HG02678 (cell line): ENCODE results near the gene REC114.
"Not testable (repeated sequence)": the region's sequence is repeated elsewhere in the genome, so short reads cannot be mapped to it uniquely, and the experiment has no call there.

Source experiments
- ATAC-seq: cut with Tn5 transposase; IDR thresholded peaks from one replicate; pipeline ENCODE4 v1.9.1; 2021; ENCODE audit warnings: mild to moderate bottlenecking, moderate library complexity; ENCODE audit not compliant: unreplicated experiment

REC114 gene

GRCh38 chr15:73454096-73454495, 11.1 kb downstream of the REC114 start:
- no peak for ATAC-seq

- no peak for ATAC-seq
Measured at GRCh38 chr15:73455876-73456275, 12.9 kb downstream of the REC114 start.

- ATAC-seq, result no peak
Measured at GRCh38 chr15:73457334-73457733, 14.4 kb downstream of the REC114 start.

- no peak for ATAC-seq
Measured at GRCh38 chr15:73460662-73461061, 17.7 kb downstream of the REC114 start.

GRCh38 chr15:73464602-73465001, 21.6 kb downstream of the REC114 start:
- no peak for ATAC-seq

GRCh38 chr15:73467758-73468157, 24.8 kb downstream of the REC114 start:
- no peak for ATAC-seq

- ATAC-seq, result no peak
Measured at GRCh38 chr15:73474785-73475184, 31.8 kb downstream of the REC114 start.

GRCh38 chr15:73476704-73477216, 33.8 kb downstream of the REC114 start:
- ATAC-seq, result no peak

- ATAC-seq, result no peak
Measured at GRCh38 chr15:73480050-73480449, 37.1 kb downstream of the REC114 start.

GRCh38 chr15:73482166-73482565, 39.2 kb downstream of the REC114 start:
- no peak for ATAC-seq

GRCh38 chr15:73483053-73483452, 40.1 kb downstream of the REC114 start:
- no peak for ATAC-seq

- ATAC-seq, result no peak
Measured at GRCh38 chr15:73485372-73485771, 42.4 kb downstream of the REC114 start.

GRCh38 chr15:73485885-73486284, 42.9 kb downstream of the REC114 start:
- not testable (repeated sequence) for ATAC-seq

- ATAC-seq, result no peak
Measured at GRCh38 chr15:73488698-73489097, 45.7 kb downstream of the REC114 start.

- no peak for ATAC-seq
Measured at GRCh38 chr15:73493922-73494321, 51.0 kb downstream of the REC114 start.

GRCh38 chr15:73495181-73495580, 52.2 kb downstream of the REC114 start:
- no peak for ATAC-seq

- ATAC-seq, result no peak
Measured at GRCh38 chr15:73500696-73501095, 57.7 kb downstream of the REC114 start.

GRCh38 chr15:73504885-73505284, 61.9 kb downstream of the REC114 start:
- no peak for ATAC-seq

GRCh38 chr15:73515527-73515926, 72.6 kb downstream of the REC114 start:
- ATAC-seq, result no peak

GRCh38 chr15:73517566-73517965, 74.6 kb downstream of the REC114 start:
- no peak for ATAC-seq

GRCh38 chr15:73518180-73518862, 75.4 kb downstream of the REC114 start:
- ATAC-seq, result no peak

- no peak for ATAC-seq
Measured at GRCh38 chr15:73518876-73519733, 76.1 kb downstream of the REC114 start.
